HG03159 (cell line): ENCODE measurements around the gene LAPTM4A.
"Not testable (repeated sequence)": the region's sequence is repeated elsewhere in the genome, so short reads cannot be mapped to it uniquely, and the experiment has no call there.

Source experiments
- ATAC-seq: cut with Tn5 transposase; IDR thresholded peaks from one replicate; pipeline ENCODE4 v1.9.1; 2021; ENCODE audit warnings: mild to moderate bottlenecking, moderate library complexity; ENCODE audit not compliant: unreplicated experiment

LAPTM4A gene

GRCh38 chr2:20052861-20053281, 1.4 kb upstream of the LAPTM4A start:
- ATAC-seq = no peak

DNA sequence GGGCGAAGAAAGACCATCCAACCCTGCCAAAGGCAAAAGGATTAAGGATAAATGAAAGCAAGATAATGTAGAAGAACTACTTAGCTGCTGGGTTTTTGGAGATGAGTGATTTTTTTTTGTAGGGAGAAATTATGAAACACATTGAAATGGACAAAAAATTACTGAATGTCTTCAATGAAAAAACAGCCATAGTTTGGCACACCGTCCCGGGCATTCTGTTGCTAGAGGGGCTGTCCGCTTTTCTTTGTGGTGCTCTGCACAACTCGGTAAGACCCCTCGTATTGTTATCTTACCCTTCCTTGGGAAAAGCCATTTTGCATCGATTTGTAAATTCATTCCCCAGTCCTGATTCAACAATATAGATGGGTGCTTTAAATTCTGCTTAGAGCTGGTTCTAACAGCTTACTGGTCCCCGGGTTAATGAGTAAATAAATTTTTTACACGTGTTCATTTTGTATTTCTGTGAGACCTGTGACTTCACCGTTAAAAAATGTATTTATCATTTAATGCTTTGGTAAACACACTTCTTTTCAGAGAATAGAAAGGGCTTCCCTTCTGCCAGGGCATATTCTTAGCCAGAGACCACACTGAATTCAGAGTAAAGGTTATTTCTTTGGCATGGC, 912 bp upstream of the LAPTM4A start:
- ATAC-seq = no peak

- peak; percentile 13 for ATAC-seq
These were observed 539 bp downstream of the LAPTM4A start for GRCh38 chr2:20050646-20051531.

GRCh38 chr2:20050104-20050645, 1.3 kb downstream of the LAPTM4A start:
- ATAC-seq = peak; percentile 37

GRCh38 chr2:20049637-20050036, 1.8 kb downstream of the LAPTM4A start:
- no peak for ATAC-seq

- no peak for ATAC-seq
These were observed 2.7 kb downstream of the LAPTM4A start for GRCh38 chr2:20048488-20049448.

GRCh38 chr2:20045712-20046292, 5.6 kb downstream of the LAPTM4A start:
- ATAC-seq = not testable (repeated sequence)

- ATAC-seq = no peak
These were observed 6.7 kb downstream of the LAPTM4A start for GRCh38 chr2:20044778-20045177.

DNA sequence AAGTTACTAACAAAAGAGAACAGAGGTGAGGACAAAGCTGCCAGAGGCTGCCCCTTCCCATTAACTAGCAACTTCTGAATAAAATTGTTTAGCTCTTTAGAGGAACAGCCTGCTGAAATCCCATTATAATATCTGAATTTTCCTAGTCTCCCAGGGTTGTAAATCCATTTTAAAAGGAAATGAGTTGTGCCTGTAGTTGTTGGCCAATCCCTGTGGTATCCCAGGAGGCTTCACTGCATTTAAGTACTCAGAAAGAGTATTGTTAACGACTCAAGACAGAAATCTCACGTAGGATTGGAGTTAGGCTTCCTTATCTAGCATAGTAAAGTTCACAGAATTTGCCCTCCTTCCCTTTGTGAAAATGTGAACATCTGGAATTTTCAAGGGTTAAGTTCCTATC, 8.9 kb downstream of the LAPTM4A start:
- no peak for ATAC-seq

DNA sequence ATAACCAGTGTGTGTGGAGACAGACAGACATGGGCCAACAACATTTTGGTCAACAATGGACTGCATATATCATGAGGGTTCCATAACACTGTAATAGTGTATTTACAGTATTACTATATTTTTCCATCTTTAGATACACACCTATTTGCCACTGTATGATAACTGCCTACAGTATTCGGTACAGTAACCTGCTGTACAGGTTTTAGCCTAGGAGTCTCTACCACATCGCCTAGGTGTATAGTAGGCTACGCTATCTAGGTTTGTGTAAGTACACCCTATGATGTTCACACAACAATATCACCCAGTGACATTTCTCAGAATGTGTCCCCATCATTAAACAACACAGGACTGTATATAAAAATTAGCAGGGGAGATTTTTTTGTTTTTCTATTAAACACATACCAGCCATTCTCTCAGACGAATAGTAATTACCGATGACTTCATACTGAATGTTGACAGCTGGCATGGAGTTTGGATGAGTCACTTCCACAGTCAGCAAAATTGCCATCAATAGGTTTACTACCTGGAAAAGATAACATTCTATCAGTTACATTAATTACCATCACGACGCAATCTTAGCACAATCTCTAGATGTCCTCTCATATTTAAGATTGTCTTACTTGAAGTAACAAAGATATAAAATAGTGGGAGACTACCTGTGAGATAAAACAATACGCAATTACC, 10.8 kb downstream of the LAPTM4A start:
- no peak for ATAC-seq

DNA sequence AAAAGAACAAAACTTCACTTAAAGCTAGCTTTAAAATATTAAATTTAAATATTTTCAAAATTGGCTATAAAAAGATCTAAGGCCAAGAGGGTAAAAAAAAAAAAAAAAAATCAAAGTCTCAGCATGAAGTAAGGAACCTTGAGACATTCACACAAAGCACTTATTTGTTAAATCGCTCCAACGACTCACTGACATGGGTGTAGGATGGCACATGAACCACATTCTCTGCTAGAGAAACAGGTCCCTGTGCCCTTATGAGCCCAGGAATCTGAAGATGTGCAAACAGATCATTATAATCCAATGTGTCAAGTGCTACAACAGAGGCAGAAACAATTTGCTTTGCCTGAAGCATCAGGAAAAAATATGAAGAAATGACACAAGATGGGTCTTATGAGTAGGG, 13.8 kb downstream of the LAPTM4A start:
- no peak for ATAC-seq

GRCh38 chr2:20035955-20036666, 15.3 kb downstream of the LAPTM4A start:
- ATAC-seq = no peak

DNA sequence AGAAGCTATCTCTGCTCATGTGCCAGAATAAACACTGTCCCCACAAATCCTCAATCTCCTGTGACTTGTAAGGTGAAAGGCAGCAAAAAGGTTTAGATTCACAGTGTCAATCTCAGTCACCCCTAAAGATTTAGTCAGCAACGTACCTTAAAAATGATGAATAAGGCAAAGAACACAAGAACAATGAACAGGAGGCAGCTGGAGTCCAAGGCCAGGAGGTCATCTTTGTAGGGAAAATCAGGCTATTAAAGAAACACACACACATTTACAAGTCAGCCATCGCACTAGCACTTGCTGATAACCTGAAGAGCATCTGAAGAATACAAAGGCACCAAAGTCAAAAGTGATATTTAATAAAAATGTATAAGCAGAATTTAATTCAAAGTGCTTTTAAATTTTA, 16.6 kb downstream of the LAPTM4A start:
- no peak for ATAC-seq

- ATAC-seq = no peak
These were observed 17.2 kb downstream of the LAPTM4A start for GRCh38 chr2:20034218-20034617.

GRCh38 chr2:20033322-20033721, 18.1 kb downstream of the LAPTM4A start:
- ATAC-seq = no peak

DNA sequence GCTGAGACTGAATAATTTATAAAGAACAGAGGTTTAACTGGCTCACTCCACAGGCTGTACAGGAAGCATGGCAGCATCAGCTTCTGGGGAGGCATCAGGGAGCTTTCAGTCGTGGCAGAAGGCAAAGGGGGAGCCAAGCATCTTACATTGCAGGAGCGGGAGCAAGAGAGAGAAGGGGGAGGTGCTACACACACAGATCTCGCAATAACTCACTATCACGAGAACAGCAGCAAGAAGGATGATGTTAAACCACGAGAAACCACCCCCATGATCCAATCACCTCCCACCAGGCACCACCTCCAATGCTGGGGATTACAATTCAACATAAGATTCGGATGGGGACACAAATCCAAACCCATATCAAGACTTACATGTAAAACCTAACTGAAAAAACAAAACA, 21.2 kb downstream of the LAPTM4A start:
- ATAC-seq = no peak

DNA sequence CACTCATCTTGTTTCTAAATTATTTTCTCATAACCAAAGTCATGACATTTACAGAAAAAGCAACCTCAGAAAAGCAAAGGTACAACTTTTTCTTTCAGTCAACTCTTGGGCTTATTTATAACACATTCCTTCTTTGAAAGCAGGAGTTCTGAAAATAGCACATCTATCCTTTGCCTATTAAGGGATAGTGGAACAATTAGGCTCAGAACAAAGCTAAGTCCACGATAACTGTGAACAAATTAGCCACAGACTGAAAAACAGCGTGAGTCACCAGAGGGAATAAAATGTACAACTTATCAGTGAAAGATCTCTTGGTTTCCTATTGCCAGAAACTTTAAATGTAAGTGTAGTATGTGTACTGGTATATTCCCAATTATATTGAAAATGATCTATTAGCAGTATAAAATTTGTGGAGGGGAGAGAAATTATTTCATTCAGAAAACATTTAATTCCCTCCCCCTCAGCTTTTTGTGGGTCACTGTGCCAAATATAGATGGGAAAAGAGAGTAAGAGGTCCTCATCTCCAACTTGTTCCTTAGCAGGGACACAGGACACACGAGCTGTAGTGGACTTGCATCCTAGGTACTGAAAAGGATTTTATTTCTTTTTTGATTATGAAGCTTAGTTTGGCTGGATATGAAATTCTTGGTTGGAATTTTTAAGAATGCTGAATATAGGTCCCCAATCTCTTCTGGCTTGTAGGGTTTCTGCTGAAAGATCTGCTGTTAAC, 23.6 kb downstream of the LAPTM4A start:
- no peak for ATAC-seq

DNA sequence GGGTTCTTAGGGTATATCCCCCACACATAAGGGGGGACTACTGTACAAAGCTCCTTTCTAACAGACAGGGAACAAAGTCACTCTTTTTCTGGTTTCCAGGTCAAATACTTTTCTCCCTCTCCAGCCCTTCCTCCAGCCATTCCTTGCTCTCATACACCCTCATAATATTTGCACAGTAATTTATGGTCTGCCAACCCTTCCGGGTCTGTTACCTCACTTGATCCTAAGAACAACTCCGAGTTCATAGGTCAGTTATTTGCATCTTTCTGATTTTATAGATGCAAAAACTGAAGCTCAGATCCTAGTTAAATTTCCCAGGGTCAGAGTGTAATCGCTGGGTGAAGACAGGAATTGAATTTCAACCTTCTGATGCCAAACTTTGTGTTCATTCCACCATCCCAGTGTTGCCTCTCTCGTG, 24.2 kb downstream of the LAPTM4A start:
- no peak for ATAC-seq
